OCI-LY7 (cell line): ENCODE results near the gene DNASE1L3. TPM values are rescaled to one million over a fixed set of nuclear protein-coding genes. Genes with fewer than 3 reads are reported as not detected.

ENCODE experiments used
- BruUV-seq: library from RNA; stranded (reverse); fragments of 400-500 nt; replicated peaks from 2 replicates; lab custom pipeline; 2021; lab: Mats Ljungman, UMichigan
- CTCF ChIA-PET: fragments of 300-600 bp; sonication (Branson Sonifier 250); formaldehyde crosslinking; loops from one replicate; lab custom pipeline; 2022; ENCODE audit warnings: antibody characterized with exemption; ENCODE audit not compliant: unreplicated experiment; lab: Charles Lee
- POLR2A ChIA-PET: fragments of 300-600 bp; sonication (Branson Sonifier 250); formaldehyde crosslinking; loops from one replicate; lab custom pipeline; 2022; ENCODE audit warnings: antibody characterized with exemption; lab: Charles Lee
- DNase-seq: peaks from one replicate; pipeline ENCODE4 v3.0.0-alpha.2; 2015; ENCODE audit warnings: low spot score
- H2AFZ ChIP-seq: fragments of 200-600 bp; sonication (generic), shearing (Covaris generic); 2 replicates; pipeline ENCODE4 v1.6.1; 2014; ENCODE audit warnings: mild to moderate bottlenecking, antibody characterized with exemption, low read length, moderate library complexity
- H3K27ac ChIP-seq: fragments of 200-600 bp; sonication (generic); 2 replicates; pipeline ENCODE4 v1.5.1; 2014; ENCODE audit warnings: mixed run types, low read depth, mild to moderate bottlenecking, moderate library complexity, low read length, inconsistent platforms; ENCODE audit not compliant: poor library complexity, severe bottlenecking
- H3K36me3 ChIP-seq: fragments of 200-600 bp; sonication (generic); 2 replicates; pipeline ENCODE4 v1.6.1; 2014; ENCODE audit warnings: mild to moderate bottlenecking, antibody characterized with exemption, low read length, moderate library complexity, mixed read lengths; ENCODE audit not compliant: insufficient read depth
- H3K4me1 ChIP-seq: fragments of 200-600 bp; sonication (generic); 2 replicates; pipeline ENCODE4 v1.5.1; 2014; ENCODE audit warnings: mild to moderate bottlenecking, low read length; ENCODE audit not compliant: insufficient read depth, poor library complexity, severe bottlenecking
- H3K4me2 ChIP-seq: fragments of 200-600 bp; sonication (generic); 2 replicates; pipeline ENCODE4 v1.6.1; 2014; ENCODE audit warnings: mild to moderate bottlenecking, low read length
- H3K4me3 ChIP-seq: fragments of 200-600 bp; sonication (generic); 2 replicates; pipeline ENCODE4 v1.5.1; 2014; ENCODE audit warnings: mild to moderate bottlenecking, low read depth, low read length; ENCODE audit not compliant: poor library complexity, severe bottlenecking
- H3K79me2 ChIP-seq: fragments of 200-600 bp; sonication (generic); 2 replicates; pipeline ENCODE4 v1.6.1; 2016; ENCODE audit warnings: low read depth, mild to moderate bottlenecking, low read length, moderate library complexity, mixed read lengths; ENCODE audit not compliant: insufficient read depth
- H3K9me2 ChIP-seq: fragments of 200-600 bp; sonication (generic); 2 replicates; pipeline ENCODE4 v1.6.1; 2016; ENCODE audit warnings: mild to moderate bottlenecking, low read length, mixed read lengths; ENCODE audit not compliant: insufficient read depth
- H3K9me3 ChIP-seq: fragments of 200-600 bp; sonication (generic); 2 replicates; pipeline ENCODE4 v1.6.1; 2014; ENCODE audit warnings: mild to moderate bottlenecking, mixed run types, low read length, mixed read lengths
- H4K20me1 ChIP-seq: fragments of 200-600 bp; sonication (generic); 2 replicates; pipeline ENCODE4 v1.6.1; 2014; ENCODE audit warnings: mild to moderate bottlenecking, antibody characterized with exemption, low read length, moderate library complexity, mixed read lengths; ENCODE audit not compliant: insufficient read depth
- EZH2phosphoT487 ChIP-seq: fragments of 200-600 bp; sonication (generic); IDR thresholded peaks from 2 replicates; pipeline ENCODE4 v1.6.1; 2018; ENCODE audit warnings: low read depth, borderline replicate concordance, mild to moderate bottlenecking, mixed run types, antibody characterized with exemption, low read length, moderate library complexity, mixed read lengths
- intact Hi-C: fragments of 100-400 bp; cut with micrococcal nuclease; formaldehyde crosslinking; loops from one replicate; pipeline ENCODE4 v1.10.0; 2022; ENCODE audit not compliant: unreplicated experiment
- total RNA-seq, 2 experiments: library from RNA; depleted of rRNA in 1 of 2; stranded (reverse); fragments of >200 nt in 1 of 2; shearing (Covaris generic) in 1 of 2; gene quantifications; 2 replicates each; pipeline ENCODE4 v1.2.3, GENCODE V29; 2014 to 2022
- TF ChIP-seq, protein P1 (sequence below): fragments of 200-600 bp; sonication (generic); conservative IDR thresholded peaks from 2 replicates; pipeline ENCODE4 v1.5.1; 2014; ENCODE audit warnings: mild to moderate bottlenecking, antibody characterized with exemption, low read length, moderate library complexity, mixed read lengths

DNASE1L3 gene
- total RNA-seq, 2 experiments from 2014 or later: 1.3 TPM; not detected in 1

DNA sequence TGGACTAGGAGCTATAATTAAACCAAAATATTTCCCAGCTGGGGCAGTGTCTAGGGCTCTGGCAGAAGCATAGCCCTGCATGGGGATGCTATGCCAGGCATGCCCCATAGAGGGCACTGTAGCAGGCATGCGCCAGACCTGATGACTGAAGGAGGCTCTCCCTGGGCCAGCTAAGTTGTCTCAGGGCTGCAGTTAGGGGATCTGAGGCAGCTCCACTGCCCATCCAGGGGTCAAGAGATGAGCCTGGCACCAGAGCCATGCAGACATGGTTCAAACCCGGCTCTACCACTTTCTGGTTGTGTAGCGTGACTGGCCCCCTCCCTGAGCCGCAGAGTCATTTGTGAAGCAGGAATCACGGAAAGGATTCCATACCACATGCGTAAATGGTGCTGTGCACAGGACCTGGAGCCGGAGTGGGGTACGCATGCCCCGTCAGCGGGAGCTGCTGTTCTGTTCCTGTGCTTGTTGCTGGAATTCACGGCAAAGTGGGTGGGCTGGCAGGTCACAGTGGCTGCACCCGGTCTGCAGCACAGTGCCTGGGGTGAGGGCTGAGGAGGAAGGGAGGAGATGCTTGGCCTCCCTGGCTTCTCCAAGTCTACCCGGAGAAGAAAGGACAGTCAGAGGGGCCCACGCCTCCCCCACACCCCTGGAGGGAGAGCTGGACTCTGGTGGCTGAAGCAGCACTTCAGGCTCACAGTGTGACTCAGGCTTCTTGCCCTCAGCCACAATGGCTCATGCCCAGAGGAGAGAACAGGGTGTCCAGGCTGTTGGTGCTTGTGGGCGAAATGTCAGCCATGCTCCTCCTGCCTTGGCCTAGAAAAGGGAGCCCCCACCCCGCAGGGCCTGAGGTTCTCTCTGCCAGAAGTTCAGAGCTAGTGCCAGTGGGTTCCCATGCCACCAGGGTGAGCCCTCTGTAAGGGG lies 43.1 kb downstream of the DNASE1L3 start:
- intact Hi-C loops: no loop called here
- no peak overlapping the region for H3K4me2 ChIP-seq

DNA sequence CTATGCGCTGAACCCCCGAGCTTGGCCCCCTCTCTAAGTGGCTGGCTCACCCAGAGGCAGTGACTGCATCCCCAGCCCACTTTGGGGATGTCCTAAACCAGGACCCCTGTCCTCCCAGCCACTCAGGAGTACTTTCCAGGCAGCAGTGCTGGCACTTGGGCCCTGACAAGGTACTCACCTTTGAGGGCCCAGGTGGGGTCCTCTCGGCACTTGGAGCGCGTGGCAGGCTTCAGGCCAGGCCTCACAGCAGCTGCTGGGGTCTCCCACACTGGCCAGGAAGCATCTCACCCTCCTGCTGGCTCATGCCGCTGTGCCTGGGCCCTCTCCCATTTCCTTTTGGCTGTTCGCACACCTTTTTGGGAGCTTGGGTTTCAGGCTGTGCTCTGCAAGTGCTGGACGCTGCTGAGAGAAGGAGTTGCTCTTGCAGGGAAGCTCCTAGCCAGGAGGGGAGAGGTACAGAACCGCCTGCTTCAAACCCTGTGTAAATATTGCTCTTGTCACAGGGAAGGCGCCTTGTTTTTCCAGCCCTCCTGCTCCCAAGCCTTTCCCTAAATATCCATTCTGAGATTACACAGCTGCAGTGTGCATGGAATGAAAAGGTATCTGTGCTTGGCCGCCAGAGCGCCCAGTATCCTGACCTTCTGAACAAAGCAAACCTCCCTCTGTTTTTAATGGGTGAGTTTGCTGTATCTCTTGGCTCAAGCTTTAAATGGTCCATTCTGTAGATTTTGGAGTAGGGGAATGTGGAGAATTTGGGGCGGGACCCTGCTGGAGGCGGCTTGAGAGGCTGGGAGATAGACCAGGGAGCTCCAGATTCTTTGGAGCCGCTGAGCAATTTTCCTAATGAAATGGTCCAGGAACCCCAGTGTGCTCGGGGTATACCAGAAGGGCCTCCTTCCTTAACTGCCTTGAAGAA lies 45.6 kb downstream of the DNASE1L3 start:
- H3K4me1 ChIP-seq: no peaks in the 10 kb centered on the region
- no peaks in the 10 kb centered on the region for H4K20me1 ChIP-seq
- H2AFZ ChIP-seq: no peak overlapping the region
- CTCF ChIA-PET: interaction anchor here (0.5 kb wide), 1 partner anchor 994 kb away, joined by 3 read pairs; no protein-coding TSS in a partner anchor
- H3K4me2 ChIP-seq: no peak overlapping the region
- peaks cover 8% of the 10 kb centered on the region; the same call in 1 of the 2 replicates for H3K36me3 ChIP-seq
- H3K9me2 ChIP-seq: no peaks in the 10 kb centered on the region
- intact Hi-C loops: no loop called here
- H3K27ac ChIP-seq: no peak overlapping the region
- TF ChIP-seq, protein P1, sequence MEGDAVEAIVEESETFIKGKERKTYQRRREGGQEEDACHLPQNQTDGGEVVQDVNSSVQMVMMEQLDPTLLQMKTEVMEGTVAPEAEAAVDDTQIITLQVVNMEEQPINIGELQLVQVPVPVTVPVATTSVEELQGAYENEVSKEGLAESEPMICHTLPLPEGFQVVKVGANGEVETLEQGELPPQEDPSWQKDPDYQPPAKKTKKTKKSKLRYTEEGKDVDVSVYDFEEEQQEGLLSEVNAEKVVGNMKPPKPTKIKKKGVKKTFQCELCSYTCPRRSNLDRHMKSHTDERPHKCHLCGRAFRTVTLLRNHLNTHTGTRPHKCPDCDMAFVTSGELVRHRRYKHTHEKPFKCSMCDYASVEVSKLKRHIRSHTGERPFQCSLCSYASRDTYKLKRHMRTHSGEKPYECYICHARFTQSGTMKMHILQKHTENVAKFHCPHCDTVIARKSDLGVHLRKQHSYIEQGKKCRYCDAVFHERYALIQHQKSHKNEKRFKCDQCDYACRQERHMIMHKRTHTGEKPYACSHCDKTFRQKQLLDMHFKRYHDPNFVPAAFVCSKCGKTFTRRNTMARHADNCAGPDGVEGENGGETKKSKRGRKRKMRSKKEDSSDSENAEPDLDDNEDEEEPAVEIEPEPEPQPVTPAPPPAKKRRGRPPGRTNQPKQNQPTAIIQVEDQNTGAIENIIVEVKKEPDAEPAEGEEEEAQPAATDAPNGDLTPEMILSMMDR: no peak
- TF ChIP-seq EZH2phosphoT487: no peak
- H3K79me2 ChIP-seq: no peaks in the 10 kb centered on the region
- POLR2A ChIA-PET: interaction anchor here (1.0 kb wide), 1 partner anchor 106 kb away, joined by 4 read pairs; no protein-coding TSS in a partner anchor
- H3K4me3 ChIP-seq: no peak overlapping the region
- H3K9me3 ChIP-seq: no peaks in the 10 kb centered on the region
- no TSS peak for BruUV-seq
- DNase-seq: no peak

More for the DNA sequence above, 43.1 kb downstream of the DNASE1L3 start:
- no peaks in the 10 kb centered on the region for H3K9me3 ChIP-seq
- TF ChIP-seq, protein P1: peak; percentile 95
- TF ChIP-seq EZH2phosphoT487: no peak
- no peaks in the 10 kb centered on the region for H3K79me2 ChIP-seq
- no peaks in the 10 kb centered on the region for H4K20me1 ChIP-seq
- no peak overlapping the region for H2AFZ ChIP-seq
- ChIA-PET POLR2A (interaction anchor here (0.7 to 1.1 kb wide), 2 partner anchors 10 to 527 kb away, joined by 3 read pairs; no protein-coding TSS in a partner anchor), CTCF (interaction anchor here (0.5 to 1.8 kb wide), 3 partner anchors 17 to 200 kb away, joined by 3 to 7 read pairs (median 5); no protein-coding TSS in a partner anchor)
- peaks cover 3% of the 10 kb centered on the region; the same call in 1 of the 2 replicates for H3K36me3 ChIP-seq
- no peak overlapping the region for H3K4me3 ChIP-seq
- no peak overlapping the region for H3K27ac ChIP-seq
- peak; percentile 69 for DNase-seq
- no TSS peak for BruUV-seq
- H3K4me1 ChIP-seq: no peaks in the 10 kb centered on the region
- no peaks in the 10 kb centered on the region for H3K9me2 ChIP-seq
